ENCODE results near the gene CDPF1. TPM values are rescaled to one million over a fixed set of nuclear protein-coding genes. Genes with fewer than 3 reads are reported as not detected.
A peak's percentile ranks its signal among the peaks of the same experiment; 100 is the strongest.

Gene CDPF1
- total and polyA plus RNA-seq, 2 of the 13 experiments (the other 11 are each of a cell fraction or from before 2014, with no cell fraction given), result 5.2 to 8.1 TPM

DNA sequence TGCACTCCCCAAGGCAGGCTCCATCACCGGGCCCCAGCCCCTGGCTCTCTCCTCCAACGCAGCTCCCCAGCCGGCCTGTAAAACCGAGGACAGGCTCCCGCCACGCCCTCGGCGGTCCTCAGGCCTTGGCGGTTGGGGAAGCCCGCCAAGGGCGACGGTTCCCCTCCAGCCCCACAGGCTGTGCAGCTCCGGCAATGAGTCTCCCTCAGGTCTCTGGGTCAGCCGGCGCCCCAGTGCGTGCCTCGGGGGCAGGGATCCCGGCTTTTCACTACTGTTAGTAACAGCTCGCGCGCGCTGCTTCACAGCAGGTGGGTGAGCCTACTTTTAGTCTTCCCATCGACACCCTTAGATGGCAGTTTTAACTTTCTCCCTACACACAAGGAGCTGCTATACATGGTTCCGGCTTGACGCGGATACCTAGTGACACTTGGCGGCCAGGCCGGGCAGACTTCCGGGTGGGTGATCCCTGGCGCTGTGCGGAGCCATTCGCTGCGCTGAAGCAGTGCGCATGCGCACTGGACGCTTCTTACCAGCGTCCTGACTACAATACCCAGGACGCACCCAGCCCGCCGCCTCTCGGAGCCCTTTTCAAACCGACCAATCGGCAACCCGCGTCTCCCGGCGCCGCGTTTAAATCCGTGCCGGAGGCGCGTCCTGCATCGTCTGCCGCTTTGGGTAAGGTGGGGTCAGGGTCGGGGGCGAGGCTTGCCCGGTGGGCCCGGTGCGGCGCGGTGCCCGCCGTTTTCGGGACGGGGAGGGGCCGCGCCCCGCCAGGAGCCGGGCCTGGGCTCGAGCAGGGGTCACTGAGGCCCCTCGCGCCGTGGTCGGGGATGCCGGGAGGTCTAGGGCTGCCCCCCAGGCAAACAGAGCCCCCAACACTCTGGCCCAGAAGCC lies 46.4 kb upstream of the CDPF1 start, which contains the start of gene GTSE1 (continued):
- TF ChIP-seq, protein P1, sequence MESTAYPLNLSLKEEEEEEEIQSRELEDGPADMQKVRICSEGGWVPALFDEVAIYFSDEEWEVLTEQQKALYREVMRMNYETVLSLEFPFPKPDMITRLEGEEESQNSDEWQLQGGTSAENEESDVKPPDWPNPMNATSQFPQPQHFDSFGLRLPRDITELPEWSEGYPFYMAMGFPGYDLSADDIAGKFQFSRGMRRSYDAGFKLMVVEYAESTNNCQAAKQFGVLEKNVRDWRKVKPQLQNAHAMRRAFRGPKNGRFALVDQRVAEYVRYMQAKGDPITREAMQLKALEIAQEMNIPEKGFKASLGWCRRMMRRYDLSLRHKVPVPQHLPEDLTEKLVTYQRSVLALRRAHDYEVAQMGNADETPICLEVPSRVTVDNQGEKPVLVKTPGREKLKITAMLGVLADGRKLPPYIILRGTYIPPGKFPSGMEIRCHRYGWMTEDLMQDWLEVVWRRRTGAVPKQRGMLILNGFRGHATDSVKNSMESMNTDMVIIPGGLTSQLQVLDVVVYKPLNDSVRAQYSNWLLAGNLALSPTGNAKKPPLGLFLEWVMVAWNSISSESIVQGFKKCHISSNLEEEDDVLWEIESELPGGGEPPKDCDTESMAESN (CRISPR knock-in tag; conservative IDR thresholded peaks at IDR 0.05), result peak; percentile 92
- TF ChIP-seq, protein P2, sequence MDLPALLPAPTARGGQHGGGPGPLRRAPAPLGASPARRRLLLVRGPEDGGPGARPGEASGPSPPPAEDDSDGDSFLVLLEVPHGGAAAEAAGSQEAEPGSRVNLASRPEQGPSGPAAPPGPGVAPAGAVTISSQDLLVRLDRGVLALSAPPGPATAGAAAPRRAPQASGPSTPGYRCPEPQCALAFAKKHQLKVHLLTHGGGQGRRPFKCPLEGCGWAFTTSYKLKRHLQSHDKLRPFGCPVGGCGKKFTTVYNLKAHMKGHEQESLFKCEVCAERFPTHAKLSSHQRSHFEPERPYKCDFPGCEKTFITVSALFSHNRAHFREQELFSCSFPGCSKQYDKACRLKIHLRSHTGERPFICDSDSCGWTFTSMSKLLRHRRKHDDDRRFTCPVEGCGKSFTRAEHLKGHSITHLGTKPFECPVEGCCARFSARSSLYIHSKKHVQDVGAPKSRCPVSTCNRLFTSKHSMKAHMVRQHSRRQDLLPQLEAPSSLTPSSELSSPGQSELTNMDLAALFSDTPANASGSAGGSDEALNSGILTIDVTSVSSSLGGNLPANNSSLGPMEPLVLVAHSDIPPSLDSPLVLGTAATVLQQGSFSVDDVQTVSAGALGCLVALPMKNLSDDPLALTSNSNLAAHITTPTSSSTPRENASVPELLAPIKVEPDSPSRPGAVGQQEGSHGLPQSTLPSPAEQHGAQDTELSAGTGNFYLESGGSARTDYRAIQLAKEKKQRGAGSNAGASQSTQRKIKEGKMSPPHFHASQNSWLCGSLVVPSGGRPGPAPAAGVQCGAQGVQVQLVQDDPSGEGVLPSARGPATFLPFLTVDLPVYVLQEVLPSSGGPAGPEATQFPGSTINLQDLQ (CRISPR knock-in tag; IDR thresholded peaks at IDR 0.05), result no peak
- TF ChIP-seq KLF16 (CRISPR knock-in tag; IDR thresholded peaks at IDR 0.05) (peak in 1 of 2 experiments; percentile 38; a peak in 1 of 4 replicates), ZNF101 (CRISPR knock-in tag; IDR thresholded peaks at IDR 0.05; ENCODE audit: borderline replicate concordance, low read depth) (no peak), MEIS2 (CRISPR knock-in tag; IDR thresholded peaks at IDR 0.05) (peak; percentile 38), ZNF512 (CRISPR knock-in tag; IDR thresholded peaks at IDR 0.05) (no peak), BHLHE40 (IDR thresholded peaks at IDR 0.05; ENCODE audit: low read length) (no peak), ZNF446 (CRISPR knock-in tag; IDR thresholded peaks at IDR 0.05) (no peak), GLI4 (CRISPR knock-in tag; IDR thresholded peaks at IDR 0.05; ENCODE audit: borderline replicate concordance) (no peak), ZNF614 (CRISPR knock-in tag; IDR thresholded peaks at IDR 0.05; ENCODE audit: borderline replicate concordance) (no peak), NR2F1 (CRISPR knock-in tag; IDR thresholded peaks at IDR 0.05) (no peak), SAFB2 (CRISPR knock-in tag; IDR thresholded peaks at IDR 0.05; ENCODE audit: borderline replicate concordance, low read depth) (no peak; the same call in 1 of the 2 replicates), NFRKB (IDR thresholded peaks at IDR 0.05) (no peak), ATF7-NPFF (CRISPR knock-in tag; IDR thresholded peaks at IDR 0.05; ENCODE audit: low read depth) (peak; percentile 100), ZNF234 (CRISPR knock-in tag; conservative IDR thresholded peaks at IDR 0.05) (no peak), ZNF879 (CRISPR knock-in tag; IDR thresholded peaks at IDR 0.05) (no peak), HDAC2 (CRISPR knock-in tag; IDR thresholded peaks at IDR 0.05) (no peak; the same call in none of the 2 replicates)
- TF ChIP-seq, protein P3, sequence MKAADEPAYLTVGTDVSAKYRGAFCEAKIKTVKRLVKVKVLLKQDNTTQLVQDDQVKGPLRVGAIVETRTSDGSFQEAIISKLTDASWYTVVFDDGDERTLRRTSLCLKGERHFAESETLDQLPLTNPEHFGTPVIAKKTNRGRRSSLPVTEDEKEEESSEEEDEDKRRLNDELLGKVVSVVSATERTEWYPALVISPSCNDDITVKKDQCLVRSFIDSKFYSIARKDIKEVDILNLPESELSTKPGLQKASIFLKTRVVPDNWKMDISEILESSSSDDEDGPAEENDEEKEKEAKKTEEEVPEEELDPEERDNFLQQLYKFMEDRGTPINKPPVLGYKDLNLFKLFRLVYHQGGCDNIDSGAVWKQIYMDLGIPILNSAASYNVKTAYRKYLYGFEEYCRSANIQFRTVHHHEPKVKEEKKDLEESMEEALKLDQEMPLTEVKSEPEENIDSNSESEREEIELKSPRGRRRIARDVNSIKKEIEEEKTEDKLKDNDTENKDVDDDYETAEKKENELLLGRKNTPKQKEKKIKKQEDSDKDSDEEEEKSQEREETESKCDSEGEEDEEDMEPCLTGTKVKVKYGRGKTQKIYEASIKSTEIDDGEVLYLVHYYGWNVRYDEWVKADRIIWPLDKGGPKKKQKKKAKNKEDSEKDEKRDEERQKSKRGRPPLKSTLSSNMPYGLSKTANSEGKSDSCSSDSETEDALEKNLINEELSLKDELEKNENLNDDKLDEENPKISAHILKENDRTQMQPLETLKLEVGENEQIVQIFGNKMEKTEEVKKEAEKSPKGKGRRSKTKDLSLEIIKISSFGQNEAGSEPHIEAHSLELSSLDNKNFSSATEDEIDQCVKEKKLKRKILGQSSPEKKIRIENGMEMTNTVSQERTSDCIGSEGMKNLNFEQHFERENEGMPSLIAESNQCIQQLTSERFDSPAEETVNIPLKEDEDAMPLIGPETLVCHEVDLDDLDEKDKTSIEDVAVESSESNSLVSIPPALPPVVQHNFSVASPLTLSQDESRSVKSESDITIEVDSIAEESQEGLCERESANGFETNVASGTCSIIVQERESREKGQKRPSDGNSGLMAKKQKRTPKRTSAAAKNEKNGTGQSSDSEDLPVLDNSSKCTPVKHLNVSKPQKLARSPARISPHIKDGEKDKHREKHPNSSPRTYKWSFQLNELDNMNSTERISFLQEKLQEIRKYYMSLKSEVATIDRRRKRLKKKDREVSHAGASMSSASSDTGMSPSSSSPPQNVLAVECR (CRISPR knock-in tag; IDR thresholded peaks at IDR 0.05; ENCODE audit: borderline replicate concordance), result peak; percentile 100

Measured in HepG2 (cell line).